ENCODE data around the gene POLA2.

DNA sequence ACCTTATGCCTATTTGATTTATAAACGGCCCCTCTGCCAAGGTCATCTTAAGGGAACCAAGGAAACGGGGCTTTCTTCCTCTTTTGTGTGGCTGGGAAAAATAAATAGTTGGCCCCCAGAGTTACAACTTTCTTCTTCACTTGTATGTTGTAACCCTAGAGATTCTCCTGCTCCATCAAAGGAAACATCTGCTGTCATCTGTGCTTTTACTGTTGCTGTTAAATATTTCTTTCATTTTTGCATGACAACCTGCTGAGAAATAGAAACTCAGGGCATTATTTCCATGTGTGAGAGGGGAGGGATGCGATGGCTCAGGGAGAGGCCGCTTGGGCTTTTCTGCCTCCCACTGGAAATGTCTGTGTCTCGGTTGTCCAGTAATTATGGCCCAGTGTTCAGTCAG, 31.1 kb downstream of the POLA2 start:
- TF ChIP-seq, protein P1, sequence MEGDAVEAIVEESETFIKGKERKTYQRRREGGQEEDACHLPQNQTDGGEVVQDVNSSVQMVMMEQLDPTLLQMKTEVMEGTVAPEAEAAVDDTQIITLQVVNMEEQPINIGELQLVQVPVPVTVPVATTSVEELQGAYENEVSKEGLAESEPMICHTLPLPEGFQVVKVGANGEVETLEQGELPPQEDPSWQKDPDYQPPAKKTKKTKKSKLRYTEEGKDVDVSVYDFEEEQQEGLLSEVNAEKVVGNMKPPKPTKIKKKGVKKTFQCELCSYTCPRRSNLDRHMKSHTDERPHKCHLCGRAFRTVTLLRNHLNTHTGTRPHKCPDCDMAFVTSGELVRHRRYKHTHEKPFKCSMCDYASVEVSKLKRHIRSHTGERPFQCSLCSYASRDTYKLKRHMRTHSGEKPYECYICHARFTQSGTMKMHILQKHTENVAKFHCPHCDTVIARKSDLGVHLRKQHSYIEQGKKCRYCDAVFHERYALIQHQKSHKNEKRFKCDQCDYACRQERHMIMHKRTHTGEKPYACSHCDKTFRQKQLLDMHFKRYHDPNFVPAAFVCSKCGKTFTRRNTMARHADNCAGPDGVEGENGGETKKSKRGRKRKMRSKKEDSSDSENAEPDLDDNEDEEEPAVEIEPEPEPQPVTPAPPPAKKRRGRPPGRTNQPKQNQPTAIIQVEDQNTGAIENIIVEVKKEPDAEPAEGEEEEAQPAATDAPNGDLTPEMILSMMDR (IDR thresholded peaks at IDR 0.05) = no peak
- TF ChIP-seq POLR2A (IDR thresholded peaks at IDR 0.05) = no peak

All from thyroid gland (tissue), 4 donors.